NCI-H1417 (cell line): ENCODE data around the gene KDM8.

Experiments used
- DNase-seq, 3 experiments: peaks; one replicate each; lab custom pipeline; 2025; lab: John Stamatoyannopoulos, UW

Gene KDM8

GRCh38 chr16:27203507-27204311, at the start of gene KDM8:
Gene KDM8 (plus strand): TSS chr16:27203526. CDS start chr16:27210124, 6,598 bp downstream.
- peak; percentile 97 to 100 (median 98) for DNase-seq

- DNase-seq: peak in 2 of 3 experiments; percentile 27 to 37
These were observed 48.4 kb upstream of the KDM8 start for GRCh38 chr16:27154705-27155521.

GRCh38 chr16:27156579-27156978, 46.7 kb upstream of the KDM8 start:
- no peak for DNase-seq

- DNase-seq: no peak
These were observed 41.9 kb upstream of the KDM8 start for GRCh38 chr16:27161398-27161797.

- DNase-seq: no peak
These were observed 39.0 kb upstream of the KDM8 start for GRCh38 chr16:27164352-27164751.

GRCh38 chr16:27165576-27165975, 37.8 kb upstream of the KDM8 start:
- no peak for DNase-seq

- DNase-seq: peak in 1 of 3 experiments; percentile 3
These were observed 34.5 kb upstream of the KDM8 start for GRCh38 chr16:27168790-27169189.

GRCh38 chr16:27169511-27170071, 33.7 kb upstream of the KDM8 start:
- peak in 2 of 3 experiments; percentile 4 to 26 for DNase-seq

- DNase-seq: no peak
These were observed 31.7 kb upstream of the KDM8 start for GRCh38 chr16:27171584-27171983.

GRCh38 chr16:27174007-27174406, 29.3 kb upstream of the KDM8 start:
- peak in 1 of 3 experiments; percentile 8 for DNase-seq

GRCh38 chr16:27174798-27175197, 28.5 kb upstream of the KDM8 start:
- DNase-seq: no peak

- DNase-seq: no peak
These were observed 27.4 kb upstream of the KDM8 start for GRCh38 chr16:27175888-27176287.

- DNase-seq: no peak
These were observed 26.1 kb upstream of the KDM8 start for GRCh38 chr16:27177031-27177774.

GRCh38 chr16:27179500-27180072, 23.7 kb upstream of the KDM8 start:
- peak in 2 of 3 experiments; percentile 1 to 29 for DNase-seq

- DNase-seq: no peak
These were observed 22.1 kb upstream of the KDM8 start for GRCh38 chr16:27181019-27181790.

GRCh38 chr16:27182906-27183405, 20.4 kb upstream of the KDM8 start:
- DNase-seq: no peak

- no peak for DNase-seq
These were observed 17.6 kb upstream of the KDM8 start for GRCh38 chr16:27185776-27186130.

- DNase-seq: no peak
These were observed 14.7 kb upstream of the KDM8 start for GRCh38 chr16:27188633-27189032.

GRCh38 chr16:27189335-27189972, 13.9 kb upstream of the KDM8 start:
- peak in 2 of 3 experiments; percentile 17 to 43 for DNase-seq

- DNase-seq: no peak
These were observed 12.9 kb upstream of the KDM8 start for GRCh38 chr16:27190316-27190871.
